MM.1S (cell line): ENCODE measurements around the gene CDK16.

Experiments
- EZH2 ChIP-seq: fragments of 300-600 bp; sonication (generic); optimal IDR thresholded peaks from 2 replicates; pipeline ENCODE3; 2017; ENCODE audit warnings: low read depth, mild to moderate bottlenecking, antibody characterized with exemption, low read length, mixed read lengths
- EZH2phosphoT487 ChIP-seq: fragments of 300-600 bp; sonication (generic); IDR thresholded peaks from 2 replicates; pipeline ENCODE4 v1.6.1; 2018; ENCODE audit warnings: antibody characterized with exemption, low read length
- TF ChIP-seq, protein P1 (sequence below): fragments of 300-600 bp; sonication (generic); IDR thresholded peaks from 2 replicates; pipeline ENCODE4 v1.5.1; 2016; ENCODE audit warnings: antibody characterized with exemption, low read length, mixed read lengths

DNA sequence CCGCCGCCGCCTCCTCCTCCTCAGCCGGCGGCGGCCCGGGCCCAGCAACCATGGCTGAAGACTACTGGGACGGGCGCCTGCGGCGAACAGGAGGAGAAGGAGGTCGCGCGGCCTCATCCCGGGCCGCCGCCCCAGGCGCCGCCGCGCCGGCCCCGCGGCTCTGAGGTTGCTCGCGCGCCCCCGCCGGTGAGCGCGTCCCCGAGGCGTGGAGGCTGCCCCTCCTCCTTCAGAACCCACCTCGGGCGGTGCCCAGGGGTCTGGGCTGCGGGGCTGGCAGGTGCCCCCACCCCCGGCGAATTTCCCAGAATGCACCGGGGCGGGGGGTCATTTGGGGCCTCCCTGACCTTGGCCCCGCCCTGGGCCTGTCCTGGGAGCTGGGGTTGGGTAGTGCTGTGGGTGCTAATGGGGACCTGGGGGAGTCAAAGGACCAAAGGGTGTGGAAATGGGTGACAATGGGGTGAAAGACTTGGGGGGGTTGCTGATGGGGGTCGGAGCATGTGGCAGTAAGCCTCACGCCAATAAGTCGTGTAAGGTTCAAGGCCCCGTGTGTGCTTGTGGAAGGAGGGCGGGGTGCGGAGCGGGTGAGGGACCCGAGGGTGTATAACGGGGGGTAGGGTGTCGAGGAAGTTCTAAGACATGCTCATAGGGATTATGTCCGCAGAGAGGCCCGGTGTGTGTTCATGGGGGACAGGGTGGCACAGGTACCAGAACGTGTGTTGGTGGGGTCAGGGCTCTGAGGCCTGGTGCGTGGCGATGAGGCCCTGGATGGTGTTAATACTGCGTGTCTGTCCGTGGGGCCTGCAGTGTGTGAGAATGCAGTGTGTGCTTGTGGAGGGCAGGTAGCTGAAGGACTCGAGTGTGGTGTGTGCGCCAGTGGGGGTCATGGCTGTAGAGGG lies 687 bp downstream of the CDK16 start:
- TF ChIP-seq, protein P1, sequence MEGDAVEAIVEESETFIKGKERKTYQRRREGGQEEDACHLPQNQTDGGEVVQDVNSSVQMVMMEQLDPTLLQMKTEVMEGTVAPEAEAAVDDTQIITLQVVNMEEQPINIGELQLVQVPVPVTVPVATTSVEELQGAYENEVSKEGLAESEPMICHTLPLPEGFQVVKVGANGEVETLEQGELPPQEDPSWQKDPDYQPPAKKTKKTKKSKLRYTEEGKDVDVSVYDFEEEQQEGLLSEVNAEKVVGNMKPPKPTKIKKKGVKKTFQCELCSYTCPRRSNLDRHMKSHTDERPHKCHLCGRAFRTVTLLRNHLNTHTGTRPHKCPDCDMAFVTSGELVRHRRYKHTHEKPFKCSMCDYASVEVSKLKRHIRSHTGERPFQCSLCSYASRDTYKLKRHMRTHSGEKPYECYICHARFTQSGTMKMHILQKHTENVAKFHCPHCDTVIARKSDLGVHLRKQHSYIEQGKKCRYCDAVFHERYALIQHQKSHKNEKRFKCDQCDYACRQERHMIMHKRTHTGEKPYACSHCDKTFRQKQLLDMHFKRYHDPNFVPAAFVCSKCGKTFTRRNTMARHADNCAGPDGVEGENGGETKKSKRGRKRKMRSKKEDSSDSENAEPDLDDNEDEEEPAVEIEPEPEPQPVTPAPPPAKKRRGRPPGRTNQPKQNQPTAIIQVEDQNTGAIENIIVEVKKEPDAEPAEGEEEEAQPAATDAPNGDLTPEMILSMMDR = no peak
- no peak for TF ChIP-seq EZH2
- TF ChIP-seq EZH2phosphoT487 = no peak
